Gastrocnemius medialis (tissue), 4 donors: ENCODE data around the gene FBXO7. TPM values are rescaled to one million over a fixed set of nuclear protein-coding genes. Genes with fewer than 3 reads are reported as not detected.

Source experiments
- ATAC-seq, 2 donors: fragments of 150-250 bp; one replicate each; pipeline ENCODE4 v1.9.1; 2016
- DNase-seq, 2 donors: peaks; one replicate each; pipeline ENCODE4 v3.0.0-alpha.2; 2019
- H3K27ac ChIP-seq, 4 donors: fragments of 200-600 bp; sonication (generic); 1 replicate in 1 of 4; 2 replicates in 3 of 4; pipeline ENCODE4 v1.5.1; 2016 to 2018; ENCODE audit warnings: mild to moderate bottlenecking in 2 of 4, moderate library complexity in 1 of 4
- H3K27me3 ChIP-seq, 3 donors: fragments of 200-600 bp; sonication (generic) in 2 of 3; 1 replicate in 1 of 3; 2 replicates in 2 of 3; pipeline versions ENCODE4 v1.5.1 to v1.6.0; 2016 to 2019; ENCODE audit warnings: mild to moderate bottlenecking in 1 of 3, moderate library complexity in 1 of 3
- H3K36me3 ChIP-seq, 2 donors: fragments of 200-600 bp; sonication (generic) in 1 of 2; one replicate each; pipeline ENCODE4 v1.5.1; 2017 to 2018
- H3K4me1 ChIP-seq, 2 donors: fragments of 200-600 bp; sonication (generic) in 1 of 2; one replicate each; pipeline ENCODE4 v1.5.1; 2016 to 2017; ENCODE audit warnings: mild to moderate bottlenecking in 2 of 2
- H3K4me3 ChIP-seq, 4 donors: fragments of 200-600 bp; sonication (generic) in 3 of 4; 1 replicate in 1 of 4; 2 replicates in 3 of 4; pipeline ENCODE4 v1.5.1; 2016 to 2019; ENCODE audit warnings: mild to moderate bottlenecking in 2 of 4
- H3K9me3 ChIP-seq, 3 donors: fragments of 200-600 bp; sonication (generic) in 2 of 3; 1 replicate in 1 of 3; 2 replicates in 2 of 3; pipeline ENCODE4 v1.5.1; 2016 to 2019
- POLR2A ChIP-seq, 2 donors: fragments of 450-650 bp; IDR thresholded peaks; one replicate each; pipeline ENCODE4 v1.6.1; 2017; ENCODE audit warnings: antibody characterized with exemption in 2 of 2, mild to moderate bottlenecking in 2 of 2, moderate library complexity in 2 of 2
- in situ Hi-C, 4 donors: fragments of 200-750 bp; cut with MboI; loops; one replicate each; pipeline versions ENCODE4 v1.15.0 to v1.8.0; 2017; ENCODE audit warnings: low sequenced_read_pairs in 4 of 4
- intact Hi-C: fragments of 100-400 bp; cut with DNase I; formaldehyde crosslinking; loops from one replicate; pipeline ENCODE4 v1.15.1; 2023; ENCODE audit warnings: low total_unique reads
- total RNA-seq, 4 donors: library from RNA; depleted of rRNA; stranded (reverse); fragments of >200 nt; gene quantifications; one replicate each; pipeline versions ENCODE4 v1.1.0 to v1.2.3, GENCODE V29; 2016
- TF ChIP-seq, protein P1 (sequence below), 5 experiments: fragments of 450-650 bp in 3 of 5; fragments of 200-600 bp in 2 of 5; sonication (generic) in 2 of 5; IDR thresholded peaks in 4 of 5; conservative IDR thresholded peaks in 1 of 5; 1 replicate in 4 of 5; 2 replicates in 1 of 5; pipeline ENCODE4 v1.5.1; 2016 to 2019; ENCODE audit warnings: antibody characterized with exemption in 5 of 5, mild to moderate bottlenecking in 3 of 5, moderate library complexity in 3 of 5

Gene FBXO7
- total RNA-seq = 10 to 100 TPM; 30.6 to 40.7 (median 31.8) TPM

- in situ Hi-C loops = loop anchor here in 3 of 4 donors (5.0 to 25.0 kb wide), 3 partner anchors 63 to 513 kb away; partner anchors contain the start of gene RTCB (in 2 of the 3)
- peak; percentile 88 to 92 for ATAC-seq
- TF ChIP-seq, protein P1, sequence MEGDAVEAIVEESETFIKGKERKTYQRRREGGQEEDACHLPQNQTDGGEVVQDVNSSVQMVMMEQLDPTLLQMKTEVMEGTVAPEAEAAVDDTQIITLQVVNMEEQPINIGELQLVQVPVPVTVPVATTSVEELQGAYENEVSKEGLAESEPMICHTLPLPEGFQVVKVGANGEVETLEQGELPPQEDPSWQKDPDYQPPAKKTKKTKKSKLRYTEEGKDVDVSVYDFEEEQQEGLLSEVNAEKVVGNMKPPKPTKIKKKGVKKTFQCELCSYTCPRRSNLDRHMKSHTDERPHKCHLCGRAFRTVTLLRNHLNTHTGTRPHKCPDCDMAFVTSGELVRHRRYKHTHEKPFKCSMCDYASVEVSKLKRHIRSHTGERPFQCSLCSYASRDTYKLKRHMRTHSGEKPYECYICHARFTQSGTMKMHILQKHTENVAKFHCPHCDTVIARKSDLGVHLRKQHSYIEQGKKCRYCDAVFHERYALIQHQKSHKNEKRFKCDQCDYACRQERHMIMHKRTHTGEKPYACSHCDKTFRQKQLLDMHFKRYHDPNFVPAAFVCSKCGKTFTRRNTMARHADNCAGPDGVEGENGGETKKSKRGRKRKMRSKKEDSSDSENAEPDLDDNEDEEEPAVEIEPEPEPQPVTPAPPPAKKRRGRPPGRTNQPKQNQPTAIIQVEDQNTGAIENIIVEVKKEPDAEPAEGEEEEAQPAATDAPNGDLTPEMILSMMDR (IDR thresholded peaks at IDR 0.05 in 4 of 5, conservative IDR thresholded peaks at IDR 0.05 in 1 of 5) = peak in 4 of 5 experiments; percentile 10 to 61 (median 46)
- peak; percentile 72 to 75 for TF ChIP-seq POLR2A (IDR thresholded peaks at IDR 0.05)
Measured at GRCh38 chr22:32474635-32475467, at the start of gene FBXO7. Gene FBXO7, plus strand, starts transcription at chr22:32474811. Its CDS starts 192 bp downstream, at chr22:32475003.

DNA sequence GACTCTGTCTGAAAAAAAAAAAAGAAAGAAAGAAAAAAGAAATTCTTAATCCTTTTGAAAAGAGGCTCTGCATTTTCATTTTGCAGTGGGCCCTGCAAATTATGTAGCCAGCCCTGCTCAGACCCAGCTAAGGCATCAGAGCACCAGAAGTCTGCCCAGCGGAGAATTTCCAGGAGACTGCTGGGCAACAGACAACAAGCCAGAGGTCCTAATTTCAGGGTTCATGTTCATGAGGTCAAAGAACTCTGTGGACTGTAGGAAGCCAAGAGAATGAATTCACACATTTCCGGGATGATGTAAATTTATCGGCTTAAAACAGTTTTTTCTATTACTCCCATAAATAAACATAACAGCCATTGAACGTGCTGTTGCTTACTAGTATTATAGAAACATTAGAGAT, 47.7 kb upstream of the FBXO7 start:
- intact Hi-C loops (no loop called here), in situ Hi-C loops (no loop called here)
- Histone ChIP-seq H3K27me3 (peaks cover 0 to 13% (median 10%) of the 10 kb centered on the region in 3 donors), H3K36me3 (no peaks in the 10 kb centered on the region), H3K27ac (no peak overlapping the region), H3K4me1 (no peaks in the 10 kb centered on the region), H3K9me3 (no peaks in the 10 kb centered on the region), H3K4me3 (no peak overlapping the region)
- TF ChIP-seq, protein P1 (IDR thresholded peaks at IDR 0.05 in 4 of 5, conservative IDR thresholded peaks at IDR 0.05 in 1 of 5) = no peak
- no peak for TF ChIP-seq POLR2A (IDR thresholded peaks at IDR 0.05)
- ATAC-seq = no peak
- DNase-seq = no peak

More at GRCh38 chr22:32474635-32475467, at the start of gene FBXO7:
- Histone ChIP-seq H3K9me3 (no peaks in the 10 kb centered on the region), H3K36me3 (no peaks in the 10 kb centered on the region), H3K4me3 (peak within 1 kb of the TSS; percentile 78 to 98 (median 84)), H3K27me3 (no peaks in the 10 kb centered on the region), H3K27ac (peak within 1 kb of the TSS; percentile 92 to 99 (median 94)), H3K4me1 (peaks cover 25 to 29% of the 10 kb centered on the region in 2 donors)
- DNase-seq = peak; percentile 78 to 90
- intact Hi-C loops = loop anchor here (1.0 to 10.0 kb wide), 3 partner anchors 63 to 810 kb away; partner anchors contain the start of genes PISD and RTCB

- Histone ChIP-seq H3K9me3 (no peaks in the 10 kb centered on the region), H3K27me3 (no peaks in the 10 kb centered on the region), H3K4me1 (no peaks in the 10 kb centered on the region), H3K27ac (no peak overlapping the region), H3K4me3 (no peak overlapping the region), H3K36me3 (no peaks in the 10 kb centered on the region)
- no peak for ATAC-seq
- intact Hi-C loops (no loop called here), in situ Hi-C loops (no loop called here)
- TF ChIP-seq POLR2A (IDR thresholded peaks at IDR 0.05) = no peak
- TF ChIP-seq, protein P1 (IDR thresholded peaks at IDR 0.05 in 4 of 5, conservative IDR thresholded peaks at IDR 0.05 in 1 of 5) = no peak
- no peak for DNase-seq
Measured at GRCh38 chr22:32430352-32430751, 44.3 kb upstream of the FBXO7 start.

DNA sequence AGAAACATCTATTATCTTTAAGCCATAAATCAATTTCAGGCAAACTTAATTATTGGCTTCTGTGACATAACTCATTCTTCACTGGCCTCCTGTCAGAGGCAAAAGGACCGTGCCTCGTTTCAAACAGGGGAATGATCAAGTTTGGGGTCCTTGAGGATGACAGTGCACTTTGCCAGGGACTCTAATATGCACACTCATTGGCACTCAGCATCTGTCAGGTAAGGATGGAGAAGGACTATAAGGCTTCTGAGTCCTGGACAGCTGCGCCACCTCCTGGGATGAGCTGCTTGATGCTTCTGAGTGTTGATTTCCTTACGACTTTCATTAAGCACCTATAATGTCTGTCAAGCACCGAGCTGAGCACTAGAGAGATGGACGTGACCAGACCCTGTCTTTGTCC, 30.5 kb upstream of the FBXO7 start:
- no peak for DNase-seq
- in situ Hi-C loops = no loop called here
- H3K27me3 ChIP-seq = peaks cover 0 to 2% (median 0%) of the 10 kb centered on the region in 3 donors
- no peak for ATAC-seq
- H3K4me3 ChIP-seq = no peak overlapping the region
- no peaks in the 10 kb centered on the region for H3K4me1 ChIP-seq
- no peaks in the 10 kb centered on the region for H3K9me3 ChIP-seq
- no peaks in the 10 kb centered on the region for H3K36me3 ChIP-seq
- no peak overlapping the region for H3K27ac ChIP-seq
- intact Hi-C loops = no loop called here
- no peak for TF ChIP-seq POLR2A (IDR thresholded peaks at IDR 0.05)
- TF ChIP-seq, protein P1 (IDR thresholded peaks at IDR 0.05 in 4 of 5, conservative IDR thresholded peaks at IDR 0.05 in 1 of 5) = no peak
